ENCODE results near the gene ABCC4.

GRCh38 chr13:95328386-95328785 is 27.1 kb upstream of the ABCC4 start:
- TF ChIP-seq CTCF (IDR thresholded peaks at IDR 0.05; ENCODE audit: low read depth, low read length, missing input control) (no peak), JUND (IDR thresholded peaks at IDR 0.05) (no peak)
